ENCODE measurements around the gene GNA14. TPM values are rescaled to one million over a fixed set of nuclear protein-coding genes. Genes with fewer than 3 reads are reported as not detected.

GNA14 gene
- total and polyA plus RNA-seq, 7 donors, result 0.31 to 1.1 (median 0.47) TPM

DNA sequence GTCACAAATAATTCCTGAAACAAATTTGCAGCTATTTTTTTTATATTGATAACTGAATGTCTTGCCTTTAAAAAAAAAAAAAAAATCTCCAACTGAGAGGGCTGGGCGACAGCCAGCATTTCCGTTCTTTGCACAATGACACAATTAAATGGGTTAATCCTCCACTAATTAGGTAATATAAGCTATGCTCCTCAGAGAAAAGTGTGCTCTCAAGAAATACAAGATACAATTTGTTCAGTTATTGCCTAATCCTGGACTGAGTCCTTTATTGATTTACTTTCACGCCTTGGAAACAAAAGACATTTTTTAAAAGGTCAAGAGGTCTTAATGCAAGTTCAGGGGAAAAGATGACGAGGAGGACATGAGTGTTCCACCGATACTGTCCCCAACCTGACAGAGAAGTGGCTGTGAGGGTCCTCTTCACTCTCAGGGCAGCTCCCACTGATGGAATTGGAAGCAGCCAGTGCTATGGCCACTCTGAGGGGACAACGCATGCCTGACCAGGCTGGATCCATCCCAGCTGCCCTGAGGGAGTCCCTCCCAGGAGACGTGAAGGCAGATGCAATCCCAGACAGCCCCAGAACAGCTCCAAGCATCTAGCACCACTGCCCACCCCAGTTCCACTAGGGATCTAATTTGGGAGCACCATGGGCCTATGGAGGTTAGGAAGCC is 220.7 kb downstream of the GNA14 start:
- Histone ChIP-seq H3K27ac (no peak overlapping the region), H3K27me3 (ENCODE audit: insufficient read depth in 3 of 3, low read length in 2 of 3) (no peaks in the 10 kb centered on the region), H3K9me3 (no peaks in the 10 kb centered on the region), H3K4me1 (no peaks in the 10 kb centered on the region), H3K36me3 (ENCODE audit: insufficient read depth in 1 of 2, low read depth in 1 of 2) (no peaks in the 10 kb centered on the region), H3K4me3 (no peak overlapping the region)
- no peak for DNase-seq
- 35 to 49% (median 46%) methylated on average over 7 of the region's 7 CpGs for WGBS, 3 donors
- ATAC-seq, result no peak
- intact Hi-C loops (cut with DNase I), result no loop called here
- no peak for TF ChIP-seq CTCF (IDR thresholded peaks at IDR 0.05)

DNA sequence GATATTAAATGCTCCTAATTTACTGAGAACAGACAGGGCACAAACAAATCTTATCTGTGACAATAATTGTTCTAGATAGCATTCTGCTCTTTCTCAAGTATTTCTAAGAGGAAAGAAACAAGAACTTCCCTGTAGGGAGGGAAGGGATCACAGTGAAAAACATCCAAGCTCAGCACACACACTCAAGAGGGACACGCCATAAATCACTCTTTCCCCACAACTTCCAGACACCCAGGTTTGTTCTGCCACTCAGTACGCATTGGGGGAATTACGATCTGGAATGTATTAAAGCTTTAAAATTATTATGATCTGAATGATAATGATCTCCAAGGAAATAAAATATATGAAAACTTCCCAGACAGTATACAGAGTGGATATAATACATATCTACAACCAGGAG is 221.4 kb downstream of the GNA14 start:
- DNase-seq, result no peak
- H3K4me1 ChIP-seq, result no peaks in the 10 kb centered on the region
- no peak overlapping the region for H3K27ac ChIP-seq
- intact Hi-C loops (cut with DNase I), result no loop called here
- H3K27me3 ChIP-seq (ENCODE audit: insufficient read depth in 3 of 3, low read length in 2 of 3), result no peaks in the 10 kb centered on the region
- no peaks in the 10 kb centered on the region for H3K9me3 ChIP-seq
- H3K36me3 ChIP-seq (ENCODE audit: insufficient read depth in 1 of 2, low read depth in 1 of 2), result no peaks in the 10 kb centered on the region
- no peak for ATAC-seq
- WGBS, 3 donors, result 56 to 72% (median 57%) methylated on average over 3 of the region's 3 CpGs
- no peak overlapping the region for H3K4me3 ChIP-seq
- TF ChIP-seq CTCF (IDR thresholded peaks at IDR 0.05), result no peak

- Histone ChIP-seq H3K4me3 (no peak overlapping the region), H3K27ac (no peak overlapping the region), H3K4me1 (no peaks in the 10 kb centered on the region), H3K9me3 (no peaks in the 10 kb centered on the region), H3K36me3 (ENCODE audit: insufficient read depth in 1 of 2, low read depth in 1 of 2) (no peaks in the 10 kb centered on the region), H3K27me3 (ENCODE audit: insufficient read depth in 3 of 3, low read length in 2 of 3) (no peaks in the 10 kb centered on the region)
- 75 to 88% (median 83%) methylated on average over 2 of the region's 2 CpGs for WGBS, 3 donors
- no peak for TF ChIP-seq CTCF (IDR thresholded peaks at IDR 0.05)
- DNase-seq, result no peak
- intact Hi-C loops (cut with DNase I), result no loop called here
- no peak for ATAC-seq
Measured at GRCh38 chr9:77424993-77425392, 223.1 kb downstream of the GNA14 start.

DNA sequence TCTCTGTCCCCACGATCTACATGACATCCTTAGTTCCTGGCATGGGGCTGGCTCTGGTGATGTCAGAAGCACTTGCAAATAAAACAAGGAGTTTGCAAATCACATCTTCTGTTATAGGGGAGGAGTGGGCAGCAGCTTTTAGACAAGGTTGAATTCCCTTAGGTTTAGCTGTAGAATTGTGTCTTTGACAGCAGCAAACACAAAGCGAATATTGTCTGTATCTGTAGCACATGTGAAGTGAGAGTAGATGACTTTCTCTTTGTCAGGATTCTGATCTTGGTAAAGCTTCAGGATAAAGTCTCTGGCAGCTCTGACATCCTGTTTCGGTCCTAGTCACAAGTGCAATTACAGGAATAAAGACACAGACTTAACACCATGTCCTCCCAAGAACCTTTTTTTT is 224.3 kb downstream of the GNA14 start:
- Histone ChIP-seq H3K4me1 (no peaks in the 10 kb centered on the region), H3K9me3 (no peaks in the 10 kb centered on the region), H3K27me3 (ENCODE audit: insufficient read depth in 3 of 3, low read length in 2 of 3) (no peaks in the 10 kb centered on the region), H3K27ac (no peak overlapping the region), H3K4me3 (no peak overlapping the region), H3K36me3 (ENCODE audit: insufficient read depth in 1 of 2, low read depth in 1 of 2) (no peaks in the 10 kb centered on the region)
- 75 to 96% (median 76%) methylated on average over 3 of the region's 3 CpGs for WGBS, 3 donors
- intact Hi-C loops (cut with DNase I), result no loop called here
- DNase-seq (no peak), ATAC-seq (no peak)
- TF ChIP-seq CTCF (IDR thresholded peaks at IDR 0.05), result no peak

DNA sequence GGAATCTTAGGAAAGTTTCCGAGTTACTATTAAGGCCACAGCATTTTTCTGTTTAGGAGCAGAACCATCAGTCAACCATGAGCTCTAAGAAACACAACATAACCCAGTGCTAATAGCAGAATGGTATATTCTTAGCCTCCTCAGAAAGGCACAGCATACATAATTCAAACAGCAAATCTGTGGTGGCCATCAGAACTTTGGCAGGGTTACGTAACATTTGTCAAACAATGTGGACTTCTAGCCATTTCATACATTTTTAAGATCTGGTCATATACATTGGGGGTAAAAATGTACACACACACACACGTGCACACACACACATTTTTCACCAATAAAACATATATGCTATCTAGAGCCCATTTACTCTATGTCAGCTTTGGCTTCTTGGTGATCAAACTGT is 225.2 kb downstream of the GNA14 start:
- no peaks in the 10 kb centered on the region for H3K36me3 ChIP-seq (ENCODE audit: insufficient read depth in 1 of 2, low read depth in 1 of 2)
- TF ChIP-seq CTCF (IDR thresholded peaks at IDR 0.05), result no peak
- intact Hi-C loops (cut with DNase I), result no loop called here
- ATAC-seq, result no peak
- H3K4me3 ChIP-seq, result no peak overlapping the region
- H3K9me3 ChIP-seq, result no peaks in the 10 kb centered on the region
- WGBS, 3 donors, result 92 to 96% (median 94%) methylated on average over 3 of the region's 3 CpGs
- H3K27ac ChIP-seq, result no peak overlapping the region
- H3K27me3 ChIP-seq (ENCODE audit: insufficient read depth in 3 of 3, low read length in 2 of 3), result no peaks in the 10 kb centered on the region
- no peak for DNase-seq
- no peaks in the 10 kb centered on the region for H3K4me1 ChIP-seq
